ENCODE results near the gene GLIS1. TPM values are rescaled to one million over a fixed set of nuclear protein-coding genes. Genes with fewer than 3 reads are reported as not detected.

The GLIS1 gene
- total RNA-seq, 2 experiments from 2014 or later, result not detected

DNA sequence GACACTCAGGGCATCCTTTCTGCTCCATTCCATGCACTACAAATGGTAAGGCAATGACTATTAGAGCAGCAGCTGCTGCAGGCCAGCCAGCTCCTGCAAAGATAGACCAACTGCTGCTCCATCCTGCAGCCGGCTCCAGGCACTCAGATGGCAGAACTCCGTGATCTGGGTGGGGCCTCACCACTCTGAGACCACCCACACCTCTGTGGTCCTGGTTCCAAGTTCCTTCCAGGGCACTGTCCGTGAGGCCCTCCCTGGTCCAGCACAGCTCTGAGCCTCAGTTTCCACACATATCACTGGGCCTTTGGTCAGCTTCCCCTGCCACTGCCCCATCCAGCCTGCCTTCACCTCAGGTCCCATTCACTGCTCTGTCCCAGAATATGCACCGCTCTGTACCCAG is 165.0 kb downstream of the GLIS1 start:
- Mint-ChIP-seq H3K27ac (no peak overlapping the region), H3K36me3 (ENCODE audit: low read depth) (no peaks in the 10 kb centered on the region), H3K9me3 (no peaks in the 10 kb centered on the region), H3K27me3 (peaks cover under 1% of the 10 kb centered on the region), H3K4me1 (ENCODE audit: low read depth) (peaks cover 8% of the 10 kb centered on the region), H3K4me3 (no peak overlapping the region)
- DNase-seq, result no peak
- no peak for TF ChIP-seq CTCF (IDR thresholded peaks at IDR 0.05)
- ChIA-PET POLR2A (interaction anchor here (0.7 kb wide), 1 partner anchor 22 kb away, joined by 4 read pairs; no protein-coding TSS in a partner anchor), CTCF (no interaction called here)
- intact Hi-C loops (cut with micrococcal nuclease), result no loop called here
- no peak for ATAC-seq

GRCh38 chr1:53573522-53573921 is 165.4 kb downstream of the GLIS1 start:
- H3K27me3 Mint-ChIP-seq, result peaks cover 3% of the 10 kb centered on the region
- no peak for DNase-seq
- no peak overlapping the region for H3K4me3 Mint-ChIP-seq
- no peak for ATAC-seq
- no peak for TF ChIP-seq CTCF (IDR thresholded peaks at IDR 0.05)
- intact Hi-C loops (cut with micrococcal nuclease), result no loop called here
- H3K27ac Mint-ChIP-seq, result no peak overlapping the region
- no peaks in the 10 kb centered on the region for H3K36me3 Mint-ChIP-seq (ENCODE audit: low read depth)
- no peaks in the 10 kb centered on the region for H3K9me3 Mint-ChIP-seq
- ChIA-PET CTCF (no interaction called here), POLR2A (interaction anchor here (0.7 kb wide), 1 partner anchor 21 kb away, joined by 4 read pairs; no protein-coding TSS in a partner anchor)
- peaks cover 8% of the 10 kb centered on the region for H3K4me1 Mint-ChIP-seq (ENCODE audit: low read depth)

DNA sequence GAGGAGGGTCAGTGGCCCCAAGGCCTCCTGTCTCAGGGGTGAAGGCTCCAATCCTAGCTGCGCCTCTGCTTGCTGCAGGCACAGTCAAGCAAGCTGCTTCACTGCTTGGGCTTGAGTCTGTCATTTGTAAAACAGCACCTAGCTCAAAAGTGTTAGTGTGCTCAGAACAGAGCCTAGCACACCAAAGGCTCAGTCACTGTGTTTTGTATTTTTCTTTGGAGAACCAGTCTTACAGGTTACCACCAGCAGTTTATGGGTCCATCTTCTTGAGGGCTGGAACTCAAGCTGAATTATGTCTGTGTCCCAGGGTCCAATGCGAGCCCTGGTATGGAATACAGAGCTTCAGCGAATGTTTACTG is 166.2 kb downstream of the GLIS1 start:
- TF ChIP-seq CTCF (IDR thresholded peaks at IDR 0.05), result no peak
- H3K4me1 Mint-ChIP-seq (ENCODE audit: low read depth), result peaks cover 8% of the 10 kb centered on the region
- no peak overlapping the region for H3K27ac Mint-ChIP-seq
- no peaks in the 10 kb centered on the region for H3K9me3 Mint-ChIP-seq
- no peak for DNase-seq
- POLR2A ChIA-PET, result no interaction called here
- H3K36me3 Mint-ChIP-seq (ENCODE audit: low read depth), result no peaks in the 10 kb centered on the region
- intact Hi-C loops (cut with micrococcal nuclease), result no loop called here
- no peak for ATAC-seq
- CTCF ChIA-PET, result no interaction called here
- H3K27me3 Mint-ChIP-seq, result peaks cover 3% of the 10 kb centered on the region
- no peak overlapping the region for H3K4me3 Mint-ChIP-seq

DNA sequence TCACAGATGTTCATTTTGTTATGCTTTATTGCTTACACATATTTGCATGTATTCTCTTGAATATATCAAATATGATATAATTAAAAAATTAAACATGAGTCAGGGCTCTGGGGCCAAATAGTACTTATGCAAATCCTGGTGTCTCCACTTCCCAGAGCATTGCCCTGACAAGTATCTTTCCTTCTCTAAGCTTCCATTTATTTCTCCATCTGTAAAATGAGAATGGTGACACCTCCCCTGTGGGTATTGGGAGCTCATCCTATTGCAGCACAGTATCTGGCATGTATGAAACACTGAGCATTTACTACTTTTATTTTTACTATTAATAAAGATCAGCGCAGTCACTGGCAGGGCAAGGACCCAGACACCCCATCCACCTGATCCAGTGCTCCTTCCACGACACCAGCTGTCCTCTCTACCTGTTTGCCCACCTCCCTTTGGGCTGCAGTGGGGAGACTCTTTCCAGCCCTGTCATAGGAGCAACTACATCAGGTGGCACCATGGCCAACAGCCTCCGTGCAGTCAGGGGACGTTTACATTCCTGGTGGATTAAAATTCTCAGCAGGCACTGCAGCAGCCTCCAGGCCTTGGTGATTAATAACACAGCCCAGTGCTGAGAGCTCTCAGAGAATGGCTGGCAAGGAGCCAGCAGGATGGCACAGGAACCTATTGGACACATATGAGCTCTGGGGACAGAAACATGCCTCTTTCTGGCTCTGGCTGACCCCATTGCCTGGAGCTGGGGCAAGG is 166.7 kb downstream of the GLIS1 start:
- peaks cover 8% of the 10 kb centered on the region for H3K4me1 Mint-ChIP-seq (ENCODE audit: low read depth)
- ATAC-seq (no peak), DNase-seq (no peak)
- no peak overlapping the region for H3K4me3 Mint-ChIP-seq
- intact Hi-C loops (cut with micrococcal nuclease), result no loop called here
- CTCF ChIA-PET, result no interaction called here
- H3K27me3 Mint-ChIP-seq, result peaks cover 3% of the 10 kb centered on the region
- H3K36me3 Mint-ChIP-seq (ENCODE audit: low read depth), result no peaks in the 10 kb centered on the region
- no peak overlapping the region for H3K27ac Mint-ChIP-seq
- H3K9me3 Mint-ChIP-seq, result no peaks in the 10 kb centered on the region
- POLR2A ChIA-PET, result no interaction called here
- no peak for TF ChIP-seq CTCF (IDR thresholded peaks at IDR 0.05)

DNA sequence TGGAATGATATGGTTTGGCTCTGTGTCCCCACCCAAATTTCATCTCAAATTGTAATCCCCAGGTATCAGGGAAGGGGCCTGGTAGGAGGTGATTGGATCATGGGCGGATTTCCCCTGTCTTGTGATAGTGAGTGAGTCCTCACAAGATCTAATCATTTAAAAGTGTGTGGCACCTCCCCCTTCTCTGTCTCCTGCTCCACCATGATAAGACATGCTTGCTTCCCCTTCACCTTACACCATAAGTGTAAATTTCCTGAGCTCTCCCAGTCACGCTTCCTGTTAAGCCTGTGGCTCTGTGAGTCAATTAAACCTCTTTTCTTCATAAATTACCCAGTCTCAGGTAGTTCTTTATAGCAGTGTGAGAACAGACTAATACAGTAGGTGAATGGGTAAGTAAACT is 170.4 kb downstream of the GLIS1 start:
- peaks cover 10% of the 10 kb centered on the region for H3K27me3 Mint-ChIP-seq
- TF ChIP-seq CTCF (IDR thresholded peaks at IDR 0.05), result no peak
- H3K27ac Mint-ChIP-seq, result no peak overlapping the region
- no peaks in the 10 kb centered on the region for H3K9me3 Mint-ChIP-seq
- H3K4me1 Mint-ChIP-seq (ENCODE audit: low read depth), result peaks cover under 1% of the 10 kb centered on the region
- ChIA-PET POLR2A (no interaction called here), CTCF (no interaction called here)
- ATAC-seq, result no peak
- no peak for DNase-seq
- no peak overlapping the region for H3K4me3 Mint-ChIP-seq
- no peaks in the 10 kb centered on the region for H3K36me3 Mint-ChIP-seq (ENCODE audit: low read depth)
- intact Hi-C loops (cut with micrococcal nuclease), result no loop called here

Measured in activated CD8-positive, alpha-beta T cell treated with anti-CD3 and anti-CD28 coated beads for 36 hours (primary cell).